IPS-18c (cell line): Measurements from ENCODE around the gene SCGB1D2.
"Not testable (repeated sequence)": the region's sequence is repeated elsewhere in the genome, so short reads cannot be mapped to it uniquely, and the experiment has no call there.

Source experiments
- H3K4me3 ChIP-seq: 2 replicates; pipeline ENCODE4 v1.7.0; 2013; ENCODE audit warnings: low read depth, mild to moderate bottlenecking, low read length, moderate library complexity; ENCODE audit not compliant: insufficient read depth
- H3K9me3 ChIP-seq: one replicate; pipeline ENCODE4 v1.6.1; 2013; ENCODE audit warnings: mild to moderate bottlenecking, low read length, moderate library complexity; ENCODE audit not compliant: control insufficient read depth, insufficient read depth

The SCGB1D2 gene, protein sequence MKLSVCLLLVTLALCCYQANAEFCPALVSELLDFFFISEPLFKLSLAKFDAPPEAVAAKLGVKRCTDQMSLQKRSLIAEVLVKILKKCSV

GRCh38 chr11:62242021-62242420 is at the start of gene SCGB1D2:
SCGB1D2 (plus strand) TSS chr11:62242239; CDS start chr11:62242308, 69 bp downstream.
- no peak within 1 kb of the TSS for H3K4me3 ChIP-seq

GRCh38 chr11:62193952-62194351 is 48.1 kb upstream of the SCGB1D2 start:
- H3K9me3 ChIP-seq, result no peaks in the 10 kb centered on the region
- no peak overlapping the region for H3K4me3 ChIP-seq

More at GRCh38 chr11:62242021-62242420, at the start of gene SCGB1D2:
- no peaks in the 10 kb centered on the region for H3K9me3 ChIP-seq

GRCh38 chr11:62195010-62195409 is 47.0 kb upstream of the SCGB1D2 start:
- H3K4me3 ChIP-seq, H3K9me3 ChIP-seq: not testable (repeated sequence)

GRCh38 chr11:62195945-62196344 is 46.1 kb upstream of the SCGB1D2 start:
- H3K4me3 ChIP-seq, result no peak overlapping the region
- H3K9me3 ChIP-seq, result no peaks in the 10 kb centered on the region

DNA sequence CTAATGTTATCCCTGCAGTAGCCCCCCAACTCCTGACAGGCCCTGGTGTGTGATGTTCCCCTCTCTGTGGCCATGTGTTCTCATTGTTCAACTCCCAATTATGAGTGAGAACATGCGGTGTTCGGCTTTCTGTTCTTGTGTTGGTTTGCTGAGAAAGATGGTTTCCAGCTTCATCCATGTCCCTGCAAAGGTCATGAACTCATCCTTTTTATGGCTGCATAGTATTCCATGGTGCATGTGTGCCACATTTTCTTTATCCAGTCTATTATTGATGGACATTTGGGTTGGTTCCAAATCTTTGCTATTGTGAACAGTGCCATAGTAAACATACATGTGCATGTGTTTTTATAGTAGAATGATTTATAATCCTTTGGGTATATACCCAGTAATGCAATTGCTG is 44.6 kb upstream of the SCGB1D2 start:
- not testable (repeated sequence) for H3K9me3 ChIP-seq

GRCh38 chr11:62201376-62201775 is 40.7 kb upstream of the SCGB1D2 start:
- Histone ChIP-seq H3K4me3 (no peak overlapping the region), H3K9me3 (no peaks in the 10 kb centered on the region)

More for the DNA sequence above, 44.6 kb upstream of the SCGB1D2 start:
- not testable (repeated sequence) for H3K4me3 ChIP-seq

DNA sequence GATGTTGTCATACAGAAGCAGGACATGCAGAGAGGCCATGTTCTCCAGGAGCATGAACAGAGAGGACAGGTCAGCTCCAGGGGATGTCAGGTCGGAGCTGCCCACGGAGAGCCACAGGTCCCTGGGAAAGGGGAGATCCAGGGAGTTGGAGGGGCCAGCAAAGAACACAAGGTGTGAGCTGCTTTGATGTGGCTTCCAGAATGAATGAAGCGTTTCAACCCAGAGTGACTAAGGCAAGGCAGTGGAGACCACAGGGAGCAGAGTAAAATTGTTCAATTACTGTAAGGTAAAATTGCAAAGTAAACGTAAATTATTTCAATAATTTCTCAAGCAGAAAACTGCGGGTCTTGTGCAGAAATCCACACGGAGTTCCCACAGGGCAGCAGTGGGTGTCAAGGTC is 39.1 kb upstream of the SCGB1D2 start:
- Histone ChIP-seq H3K4me3 (no peak overlapping the region), H3K9me3 (no peaks in the 10 kb centered on the region)

- H3K9me3 ChIP-seq, result no peaks in the 10 kb centered on the region
- no peak overlapping the region for H3K4me3 ChIP-seq
These were observed 37.6 kb upstream of the SCGB1D2 start for GRCh38 chr11:62204430-62204829.

- Histone ChIP-seq H3K9me3 (no peaks in the 10 kb centered on the region), H3K4me3 (no peak overlapping the region)
These were observed 36.6 kb upstream of the SCGB1D2 start for GRCh38 chr11:62205441-62205840.

DNA sequence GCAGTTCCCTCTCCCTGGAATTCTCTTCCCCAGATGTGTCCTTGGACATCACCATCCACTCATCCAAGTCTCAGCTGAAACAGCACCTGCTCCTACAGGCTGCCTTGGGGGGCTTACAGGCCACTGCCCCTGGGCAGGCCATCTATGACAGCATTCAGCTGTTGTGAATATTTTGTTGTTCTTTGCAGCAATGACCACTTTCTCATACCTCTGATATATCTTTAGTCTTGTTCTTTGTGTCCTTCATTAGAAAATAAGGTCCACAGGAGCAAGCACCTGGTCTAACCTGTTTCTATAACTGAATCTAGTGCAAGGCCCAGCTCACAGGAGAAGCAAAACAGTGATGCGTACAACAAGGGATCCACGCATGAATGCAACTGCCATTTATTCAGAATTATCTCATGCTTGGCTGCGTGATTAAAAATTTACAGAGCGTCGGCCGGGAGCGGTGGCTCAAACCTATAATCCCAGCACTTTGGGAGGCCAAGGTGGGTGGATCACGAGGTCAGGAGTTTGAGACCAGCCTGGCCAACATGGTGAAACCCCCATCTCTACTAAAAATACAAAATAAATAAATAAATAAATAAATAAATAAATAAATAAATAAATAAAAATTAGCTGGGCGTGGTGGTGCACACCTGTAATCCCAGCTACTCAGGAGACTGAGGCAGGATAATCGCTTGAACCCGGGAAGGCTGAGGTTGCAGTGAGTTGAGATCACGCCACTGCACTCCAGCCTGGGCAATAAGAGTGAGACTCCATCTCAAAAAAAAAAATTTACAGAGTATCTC is 35.6 kb upstream of the SCGB1D2 start:
- not testable (repeated sequence) for H3K4me3 ChIP-seq, H3K9me3 ChIP-seq

GRCh38 chr11:62208785-62209144 is 33.3 kb upstream of the SCGB1D2 start:
- H3K4me3 ChIP-seq, result no peak overlapping the region

DNA sequence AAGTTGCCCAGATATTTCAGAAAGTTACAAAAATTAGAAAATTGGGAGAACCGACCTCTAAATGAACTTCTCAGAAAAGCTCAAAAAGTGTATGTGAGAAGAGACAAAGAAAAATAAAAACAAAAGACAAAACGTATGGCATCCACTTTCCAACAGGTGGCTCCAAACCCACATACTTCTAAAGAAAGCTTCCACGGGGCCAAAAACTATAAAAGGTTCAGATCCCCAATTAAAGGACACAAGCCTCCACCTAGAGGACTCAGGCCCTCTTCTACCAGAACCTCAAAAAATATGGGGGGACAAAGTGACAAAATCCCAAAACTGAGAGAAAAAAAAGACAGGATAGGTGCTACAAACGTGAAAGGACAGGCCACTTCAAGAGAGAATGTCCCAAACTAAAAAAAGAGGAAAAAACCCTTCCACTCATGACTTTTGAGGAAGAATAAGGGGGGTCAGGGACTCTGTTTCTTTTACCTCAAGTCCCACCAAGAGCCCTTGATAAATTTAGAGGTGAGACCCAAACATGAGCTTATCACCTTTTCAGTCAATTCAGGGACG is 24.8 kb upstream of the SCGB1D2 start:
- no peak overlapping the region for H3K4me3 ChIP-seq

More at GRCh38 chr11:62208785-62209144, 33.3 kb upstream of the SCGB1D2 start:
- H3K9me3 ChIP-seq, result no peaks in the 10 kb centered on the region

DNA sequence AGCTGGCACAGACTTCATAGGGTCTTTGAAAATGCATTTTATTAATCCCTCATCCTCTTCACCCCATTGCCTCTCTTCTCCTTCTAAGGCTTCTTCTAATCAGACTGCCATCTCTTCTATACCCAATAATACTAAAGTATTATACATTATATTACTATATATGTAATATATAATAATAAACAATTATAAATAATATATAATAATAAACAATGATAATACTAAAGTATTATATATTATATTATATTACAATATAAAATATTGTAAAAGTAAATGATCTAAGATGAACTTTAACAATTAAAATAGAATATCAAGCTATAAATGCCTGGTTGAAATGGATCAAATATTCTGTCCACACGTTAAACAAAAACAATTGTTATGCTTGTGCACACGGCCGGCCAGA is 20.5 kb upstream of the SCGB1D2 start:
- Histone ChIP-seq H3K4me3 (no peak overlapping the region), H3K9me3 (peaks cover 5% of the 10 kb centered on the region)

More for the DNA sequence above, 24.8 kb upstream of the SCGB1D2 start:
- no peaks in the 10 kb centered on the region for H3K9me3 ChIP-seq

DNA sequence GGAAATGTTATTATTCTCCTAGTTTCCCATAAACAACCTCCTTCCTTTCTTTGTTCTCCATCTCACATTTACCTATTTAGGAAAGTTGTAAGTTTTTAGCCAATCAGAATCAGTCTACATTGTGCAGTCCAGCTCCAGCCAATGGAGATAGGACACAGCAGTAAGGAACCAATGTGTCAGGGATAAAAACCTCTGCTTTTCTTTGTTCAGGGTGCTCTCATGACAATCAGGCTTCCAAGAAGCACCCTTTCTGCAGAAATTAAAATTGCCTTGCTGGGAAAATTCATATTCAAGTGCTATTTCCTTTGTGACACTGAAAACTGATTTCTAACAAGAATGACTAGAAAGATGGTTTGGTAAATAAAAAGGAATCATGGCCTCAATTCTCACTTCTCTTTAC is 18.9 kb upstream of the SCGB1D2 start:
- Histone ChIP-seq H3K4me3 (no peak overlapping the region), H3K9me3 (peaks cover 5% of the 10 kb centered on the region)

DNA sequence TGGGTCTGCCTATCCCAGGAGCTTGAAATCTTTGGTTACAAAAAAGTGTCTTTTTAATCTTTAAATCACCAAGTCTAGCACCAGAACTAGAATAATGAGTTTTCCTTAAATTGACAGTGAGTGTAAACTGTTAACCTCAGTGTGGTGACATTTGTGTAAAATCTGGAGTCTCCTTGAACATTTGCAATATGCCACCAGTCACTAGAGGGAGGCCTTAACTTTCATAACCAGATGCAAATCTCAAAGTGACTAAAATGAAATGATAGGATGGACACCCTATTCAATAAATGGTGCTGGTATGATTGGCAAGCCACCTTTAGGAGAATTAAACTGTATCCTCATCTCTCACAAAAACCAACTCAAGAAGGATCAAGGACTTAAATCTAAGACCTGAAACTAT is 8.3 kb upstream of the SCGB1D2 start:
- no peaks in the 10 kb centered on the region for H3K9me3 ChIP-seq

DNA sequence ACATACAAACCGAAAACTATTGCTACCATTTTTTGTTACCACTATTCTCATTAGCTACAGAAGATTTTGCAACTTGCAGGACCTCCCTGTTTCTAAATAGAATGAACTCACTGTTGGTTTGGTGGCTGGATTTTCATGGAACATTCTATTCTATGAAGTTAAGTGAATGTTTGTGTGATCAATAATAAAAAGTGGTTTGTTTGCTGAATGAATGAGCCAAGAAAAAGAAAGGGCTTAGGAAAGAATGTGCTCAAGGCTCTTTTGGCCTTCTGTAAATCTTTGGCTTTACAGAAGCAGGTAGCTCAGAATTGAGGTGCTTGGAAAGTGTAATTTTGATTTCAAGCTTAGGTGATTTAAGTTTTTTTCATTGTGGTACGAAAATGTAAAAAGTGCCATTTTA is 5.9 kb upstream of the SCGB1D2 start:
- no peaks in the 10 kb centered on the region for H3K9me3 ChIP-seq

More for the DNA sequence above, 8.3 kb upstream of the SCGB1D2 start:
- no peak overlapping the region for H3K4me3 ChIP-seq

DNA sequence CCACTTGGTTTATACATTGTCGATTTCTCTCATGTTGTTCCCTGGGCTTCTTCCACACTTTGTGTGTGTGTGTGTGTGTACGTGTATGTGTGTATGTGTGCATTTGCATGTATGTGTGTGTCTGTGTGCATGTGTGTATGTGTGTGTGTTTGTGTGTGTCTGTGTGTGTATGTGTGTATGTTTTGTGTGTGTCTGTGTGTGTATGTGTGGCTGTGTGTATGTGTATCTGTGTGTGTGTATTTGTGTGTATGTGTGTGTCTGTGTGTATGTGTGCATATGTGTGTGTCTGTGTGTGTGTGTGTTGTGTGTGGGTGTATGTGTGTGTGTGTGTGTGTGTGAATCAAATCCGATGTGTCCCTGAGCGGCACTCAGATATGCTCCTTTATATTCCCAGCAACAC is 4.5 kb upstream of the SCGB1D2 start:
- Histone ChIP-seq H3K9me3 (no peaks in the 10 kb centered on the region), H3K4me3 (no peak overlapping the region)

More for the DNA sequence above, 5.9 kb upstream of the SCGB1D2 start:
- no peak overlapping the region for H3K4me3 ChIP-seq

DNA sequence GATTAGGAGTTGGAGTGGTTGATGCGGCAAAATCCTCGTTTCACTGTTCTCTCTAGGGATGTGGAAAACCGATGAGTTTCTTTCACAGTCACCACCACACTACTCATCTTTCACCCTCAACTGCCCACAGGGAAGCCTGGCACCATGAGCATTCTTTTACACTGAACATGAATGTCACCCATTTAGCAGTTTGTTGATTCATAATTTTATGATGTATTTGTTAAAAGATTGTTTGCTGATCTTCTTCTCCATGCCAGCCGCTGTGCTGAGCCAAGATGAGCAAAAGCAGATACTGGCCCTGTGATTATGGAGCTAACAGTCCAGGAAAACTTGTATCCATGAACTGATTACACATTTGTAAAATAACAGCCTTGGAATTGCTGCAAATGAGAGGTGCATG is 3.9 kb upstream of the SCGB1D2 start:
- no peaks in the 10 kb centered on the region for H3K9me3 ChIP-seq
- H3K4me3 ChIP-seq, result no peak overlapping the region
